A549 (cell line): Measurements from ENCODE around the gene IGIP. TPM values are rescaled to one million over a fixed set of nuclear protein-coding genes. Genes with fewer than 3 reads are reported as not detected.

Experiments used
- ATAC-seq, 2 experiments: fragments of 200-7000 bp in 1 of 2; fragments of >200 bp in 1 of 2; cut with Nextera tagmentation in 1 of 2; cut with Tn5 transposase in 1 of 2; 3 replicates each; pipeline versions ENCODE4 v1.8.0 to v1.9.1; 2018 to 2020; ENCODE audit warnings: mild to moderate bottlenecking in 1 of 2, moderate library complexity in 1 of 2
- CTCF ChIA-PET: fragments of 300-600 bp; sonication (Branson Sonifier 250); formaldehyde crosslinking; extraction: SDS; loops from one replicate; lab custom pipeline; 2021; ENCODE audit warnings: antibody characterized with exemption, inconsistent platforms; lab: Yijun Ruan, JAX
- POLR2A ChIA-PET: fragments of 350-600 bp; formaldehyde crosslinking; extraction: SDS; loops from one replicate; lab custom pipeline; 2021; ENCODE audit warnings: antibody characterized with exemption, inconsistent platforms; lab: Yijun Ruan, JAX
- DNase-seq, 2 experiments: peaks; one replicate each; pipeline versions ENCODE4 v3.0.0 to v3.0.0-alpha.2; 2011 to 2016; ENCODE audit warnings: low read depth in 1 of 2, low spot score in 1 of 2
- FAIRE-seq: peaks from 2 replicates; lab custom pipeline; 2011; peaks lifted over from hg19 to GRCh38; lab: Jason Lieb, UNC
- H3K27ac ChIP-seq, 2 experiments: fragments of >200 bp; sonication (Bioruptor Twin); formaldehyde crosslinking; 3 replicates each; pipeline ENCODE4 v1.5.1; 2016 to 2017
- H3K4me1 ChIP-seq: fragments of >200 bp; sonication (Bioruptor Twin); formaldehyde crosslinking; 3 replicates; pipeline ENCODE4 v1.6.1; 2016
- H3K4me2 ChIP-seq: fragments of >200 bp; sonication (Bioruptor Twin); formaldehyde crosslinking; 3 replicates; pipeline ENCODE4 v1.6.1; 2016
- H3K4me3 ChIP-seq: fragments of >200 bp; sonication (Bioruptor Twin); formaldehyde crosslinking; 3 replicates; pipeline ENCODE4 v1.5.1; 2016
- H3K9me3 ChIP-seq: fragments of >200 bp; sonication (Bioruptor Twin); formaldehyde crosslinking; 3 replicates; pipeline ENCODE4 v1.6.1; 2016
- CEBPB ChIP-seq, 2 experiments: fragments of >200 bp in 1 of 2; sonication (Bioruptor Twin) in 1 of 2; formaldehyde crosslinking in 1 of 2; IDR thresholded peaks; 2 replicates each; pipeline ENCODE4 v1.6.1; 2012 to 2016
- EHMT2 ChIP-seq: fragments of 200-600 bp; sonication (generic); IDR thresholded peaks from 2 replicates; pipeline ENCODE4 v1.6.1; 2016; ENCODE audit warnings: antibody characterized with exemption, low read depth, mild to moderate bottlenecking, moderate library complexity
- EP300 ChIP-seq, 2 experiments: fragments of >200 bp; sonication (Bioruptor Twin); formaldehyde crosslinking; IDR thresholded peaks; 2 replicates in 1 of 2; 3 replicates in 1 of 2; pipeline ENCODE4 v1.6.1; 2016 to 2017
- ESRRA ChIP-seq: fragments of 150-350 bp; IDR thresholded peaks from 2 replicates; pipeline ENCODE4 v1.6.1; 2014; ENCODE audit warnings: mild to moderate bottlenecking, low read length, borderline replicate concordance
- FOSL2 ChIP-seq, 2 experiments: fragments of 450-650 bp in 1 of 2; fragments of >200 bp in 1 of 2; sonication (Bioruptor Twin) in 1 of 2; formaldehyde crosslinking; IDR thresholded peaks; 2 replicates each; pipeline versions ENCODE4 v1.5.0 to v1.6.1; 2016 to 2020; ENCODE audit warnings: mild to moderate bottlenecking in 1 of 2, moderate library complexity in 1 of 2
- GATA3 ChIP-seq: IDR thresholded peaks from 2 replicates; pipeline ENCODE4 v1.6.1; 2012; ENCODE audit warnings: borderline replicate concordance
- KDM5A ChIP-seq: fragments of 200-600 bp; sonication (generic); IDR thresholded peaks from 2 replicates; pipeline ENCODE4 v1.6.1; 2016; ENCODE audit warnings: antibody characterized with exemption, mild to moderate bottlenecking
- MAFK ChIP-seq: fragments of 450-650 bp; IDR thresholded peaks from 2 replicates; pipeline ENCODE4 v1.6.1; 2014; ENCODE audit not compliant: partially characterized antibody
- MAZ ChIP-seq: fragments of 150-350 bp; IDR thresholded peaks from 2 replicates; pipeline ENCODE4 v1.6.1; 2014; ENCODE audit warnings: antibody characterized with exemption, low read depth, low read length, borderline replicate concordance
- MYC ChIP-seq: IDR thresholded peaks from 2 replicates; pipeline ENCODE4 v1.6.1; 2012; ENCODE audit warnings: mild to moderate bottlenecking, inconsistent platforms, low read length, improper control_type of control experiment, borderline replicate concordance
- NFE2L2 ChIP-seq: fragments of 150-350 bp; conservative IDR thresholded peaks from 2 replicates; pipeline ENCODE4 v1.6.1; 2014; ENCODE audit warnings: low read length
- POLR2A ChIP-seq: IDR thresholded peaks from 2 replicates; pipeline ENCODE4 v1.6.1; 2012; ENCODE audit warnings: mild to moderate bottlenecking, low read length
- RAD21 ChIP-seq, 2 experiments: fragments of >200 bp in 1 of 2; sonication (Bioruptor Twin) in 1 of 2; formaldehyde crosslinking in 1 of 2; IDR thresholded peaks in 1 of 2; conservative IDR thresholded peaks in 1 of 2; 2 replicates in 1 of 2; 3 replicates in 1 of 2; pipeline ENCODE4 v1.6.1; 2012 to 2018; ENCODE audit warnings: inconsistent platforms in 1 of 2
- RARB ChIP-seq: fragments of 250-450 bp; sonication (Bioruptor Pico); IDR thresholded peaks from 2 replicates; pipeline ENCODE4 v1.8.0; 2021; ENCODE audit warnings: mild to moderate bottlenecking, moderate library complexity
- RFX5 ChIP-seq: fragments of 450-650 bp; IDR thresholded peaks from 2 replicates; pipeline ENCODE4 v1.7.1; 2014; ENCODE audit warnings: antibody characterized with exemption, mild to moderate bottlenecking, moderate library complexity
- RNF2 ChIP-seq: fragments of 200-600 bp; sonication (generic); IDR thresholded peaks from 2 replicates; pipeline ENCODE4 v1.6.1; 2016; ENCODE audit warnings: low read depth, mild to moderate bottlenecking, antibody characterized with exemption, moderate library complexity, borderline replicate concordance
- SREBF2 ChIP-seq: fragments of 450-650 bp; IDR thresholded peaks from 2 replicates; pipeline ENCODE4 v1.6.1; 2014; ENCODE audit warnings: mild to moderate bottlenecking, moderate library complexity
- TFCP2L1 ChIP-seq: fragments of 250-450 bp; sonication (Bioruptor Pico); IDR thresholded peaks from 2 replicates; pipeline ENCODE4 v1.5.0; 2021; ENCODE audit warnings: mild to moderate bottlenecking
- TP53 ChIP-seq: fragments of 250-450 bp; sonication (Bioruptor Pico); IDR thresholded peaks from 2 replicates; pipeline ENCODE4 v1.5.0; 2021; ENCODE audit warnings: mild to moderate bottlenecking, moderate library complexity
- ZFP36 ChIP-seq: fragments of 450-650 bp; IDR thresholded peaks from 2 replicates; pipeline ENCODE4 v1.6.1; 2014; ENCODE audit warnings: borderline replicate concordance; ENCODE audit not compliant: partially characterized antibody
- WGBS: methylation state at CpG from one replicate; pipeline ENCODE4 v1.1.6; 2017; ENCODE audit errors: missing lambda C conversion rate; 5-methylcytosine and 5-hydroxymethylcytosine counted together
- polyA plus RNA-seq, 4 experiments: library from polyadenylated mRNA; depleted of rRNA in 3 of 4; stranded (reverse); fragments of >200 nt; fragmentation: RNase III in 1 of 4; extraction: RNeasy Plus Mini Kit Qiagen cat#74134 plus additional on column Dnase treatment in 1 of 4; gene quantifications; 2 replicates in 3 of 4; 3 replicates in 1 of 4; pipeline ENCODE4 v1.2.3, GENCODE V29; 2011 to 2017
- TF ChIP-seq, protein P1 (sequence below): fragments of 200-600 bp; sonication (generic); IDR thresholded peaks from 2 replicates; pipeline ENCODE4 v1.6.1; 2016; ENCODE audit warnings: antibody characterized with exemption, mild to moderate bottlenecking, moderate library complexity
- TF ChIP-seq, protein P2 (sequence below): fragments of 450-650 bp; IDR thresholded peaks from 2 replicates; pipeline ENCODE4 v1.6.1; 2014; ENCODE audit warnings: antibody characterized with exemption
- TF ChIP-seq, protein P3 (sequence below): fragments of >200 bp; sonication (Bioruptor Twin); formaldehyde crosslinking; IDR thresholded peaks from 2 replicates; pipeline ENCODE4 v1.6.1; 2016
- TF ChIP-seq, protein P4 (sequence below): IDR thresholded peaks from 2 replicates; pipeline ENCODE4 v1.6.1; 2012; ENCODE audit warnings: low read depth, borderline replicate concordance
- TF ChIP-seq, protein P5 (sequence below): fragments of 150-350 bp; IDR thresholded peaks from 2 replicates; pipeline ENCODE4 v1.6.1; 2014; ENCODE audit warnings: low read depth, mild to moderate bottlenecking, low read length
- TF ChIP-seq, protein P6 (sequence below): fragments of 250-450 bp; sonication (Bioruptor Pico); IDR thresholded peaks from 2 replicates; pipeline ENCODE4 v1.5.0; 2021; ENCODE audit warnings: mild to moderate bottlenecking, moderate library complexity, borderline replicate concordance

Gene IGIP
- polyA plus RNA-seq, 2 of the 4 experiments (the other 2 are of a cell fraction), result 0.81 to 1.6 TPM

DNA sequence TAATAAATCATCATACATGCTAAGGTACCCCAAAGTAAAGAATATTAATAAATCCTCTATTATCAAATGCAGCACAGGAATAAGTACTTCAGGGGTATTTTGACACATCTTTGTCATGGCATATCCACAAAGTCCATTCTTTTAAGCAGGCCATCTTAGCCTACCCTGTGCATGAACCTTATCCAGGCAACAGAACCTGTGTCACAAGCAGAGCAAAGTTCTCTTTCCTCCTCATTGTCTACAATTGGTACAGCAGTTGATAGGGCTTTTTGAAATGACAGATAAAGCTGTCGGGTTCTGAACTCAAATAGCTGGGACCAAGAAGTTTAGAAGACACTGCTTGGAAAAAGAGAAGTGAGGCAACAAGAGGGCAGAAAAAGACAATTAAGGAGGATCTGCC lies 42.6 kb upstream of the IGIP start:
- CTCF ChIA-PET, result interaction anchor here (0.7 to 1.2 kb wide), 3 partner anchors 9 to 63 kb away, joined by 3 to 6 read pairs (median 3); no protein-coding TSS in a partner anchor

DNA sequence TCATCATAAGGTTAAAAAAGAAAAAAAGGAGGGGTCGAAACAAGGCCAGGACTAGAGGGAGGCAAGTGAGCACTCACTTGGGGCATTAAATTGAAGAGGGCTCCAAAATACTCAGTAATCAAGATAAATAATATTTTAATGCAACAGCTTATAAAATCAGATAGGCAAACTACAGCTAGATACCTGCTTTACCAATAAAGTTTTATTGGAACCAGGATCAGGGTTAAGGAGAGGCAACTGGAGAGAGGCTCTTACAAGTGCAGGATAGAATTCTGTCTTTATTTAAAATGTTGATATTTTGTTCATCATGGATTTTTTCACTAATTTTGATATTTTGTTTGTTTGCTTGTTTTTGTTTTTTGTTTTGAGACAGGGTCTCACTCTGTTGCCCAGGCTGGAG lies 42.1 kb upstream of the IGIP start:
- FAIRE-seq (no peak), DNase-seq (no peak), ATAC-seq (no peak)
- Histone ChIP-seq H3K4me3 (no peak overlapping the region), H3K4me1 (no peaks in the 10 kb centered on the region), H3K27ac (no peak overlapping the region), H3K9me3 (no peaks in the 10 kb centered on the region), H3K4me2 (no peak overlapping the region)
- ChIA-PET POLR2A (no interaction called here), CTCF (interaction anchor here (0.7 to 2.0 kb wide), 4 partner anchors 10 to 62 kb away, joined by 3 to 6 read pairs (median 4); no protein-coding TSS in a partner anchor)
- WGBS, result 10% methylated on average over 1 of the region's 1 CpG
- TF ChIP-seq RFX5, result no peak
- TF ChIP-seq KDM5A, result no peak
- TF ChIP-seq SREBF2, result no peak
- TF ChIP-seq NFE2L2, result no peak
- no peak for TF ChIP-seq TP53 (CRISPR knock-in tag)
- TF ChIP-seq, all 56 proteins: peak for 0

More for the DNA sequence above, 42.6 kb upstream of the IGIP start:
- no peaks in the 10 kb centered on the region for H3K9me3 ChIP-seq
- H3K4me1 ChIP-seq, result no peaks in the 10 kb centered on the region
- DNase-seq (no peak), FAIRE-seq (no peak), ATAC-seq (no peak; a peak in 1 of 6 replicates)
- no peak overlapping the region for H3K4me3 ChIP-seq
- H3K4me2 ChIP-seq, result no peak overlapping the region
- 0% methylated on average over 1 of the region's 1 CpG for WGBS
- no peak for TF ChIP-seq POLR2A
- TF ChIP-seq, protein P1, sequence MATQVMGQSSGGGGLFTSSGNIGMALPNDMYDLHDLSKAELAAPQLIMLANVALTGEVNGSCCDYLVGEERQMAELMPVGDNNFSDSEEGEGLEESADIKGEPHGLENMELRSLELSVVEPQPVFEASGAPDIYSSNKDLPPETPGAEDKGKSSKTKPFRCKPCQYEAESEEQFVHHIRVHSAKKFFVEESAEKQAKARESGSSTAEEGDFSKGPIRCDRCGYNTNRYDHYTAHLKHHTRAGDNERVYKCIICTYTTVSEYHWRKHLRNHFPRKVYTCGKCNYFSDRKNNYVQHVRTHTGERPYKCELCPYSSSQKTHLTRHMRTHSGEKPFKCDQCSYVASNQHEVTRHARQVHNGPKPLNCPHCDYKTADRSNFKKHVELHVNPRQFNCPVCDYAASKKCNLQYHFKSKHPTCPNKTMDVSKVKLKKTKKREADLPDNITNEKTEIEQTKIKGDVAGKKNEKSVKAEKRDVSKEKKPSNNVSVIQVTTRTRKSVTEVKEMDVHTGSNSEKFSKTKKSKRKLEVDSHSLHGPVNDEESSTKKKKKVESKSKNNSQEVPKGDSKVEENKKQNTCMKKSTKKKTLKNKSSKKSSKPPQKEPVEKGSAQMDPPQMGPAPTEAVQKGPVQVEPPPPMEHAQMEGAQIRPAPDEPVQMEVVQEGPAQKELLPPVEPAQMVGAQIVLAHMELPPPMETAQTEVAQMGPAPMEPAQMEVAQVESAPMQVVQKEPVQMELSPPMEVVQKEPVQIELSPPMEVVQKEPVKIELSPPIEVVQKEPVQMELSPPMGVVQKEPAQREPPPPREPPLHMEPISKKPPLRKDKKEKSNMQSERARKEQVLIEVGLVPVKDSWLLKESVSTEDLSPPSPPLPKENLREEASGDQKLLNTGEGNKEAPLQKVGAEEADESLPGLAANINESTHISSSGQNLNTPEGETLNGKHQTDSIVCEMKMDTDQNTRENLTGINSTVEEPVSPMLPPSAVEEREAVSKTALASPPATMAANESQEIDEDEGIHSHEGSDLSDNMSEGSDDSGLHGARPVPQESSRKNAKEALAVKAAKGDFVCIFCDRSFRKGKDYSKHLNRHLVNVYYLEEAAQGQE, result no peak
- TF ChIP-seq MAFK, result no peak
- TF ChIP-seq ZFP36, result no peak
- TF ChIP-seq EP300 (IDR thresholded peaks at IDR 0.05), result no peak
- TF ChIP-seq, protein P2, sequence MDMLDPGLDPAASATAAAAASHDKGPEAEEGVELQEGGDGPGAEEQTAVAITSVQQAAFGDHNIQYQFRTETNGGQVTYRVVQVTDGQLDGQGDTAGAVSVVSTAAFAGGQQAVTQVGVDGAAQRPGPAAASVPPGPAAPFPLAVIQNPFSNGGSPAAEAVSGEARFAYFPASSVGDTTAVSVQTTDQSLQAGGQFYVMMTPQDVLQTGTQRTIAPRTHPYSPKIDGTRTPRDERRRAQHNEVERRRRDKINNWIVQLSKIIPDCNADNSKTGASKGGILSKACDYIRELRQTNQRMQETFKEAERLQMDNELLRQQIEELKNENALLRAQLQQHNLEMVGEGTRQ, result no peak
- TF ChIP-seq TFCP2L1 (CRISPR knock-in tag), result no peak
- no peak for TF ChIP-seq CEBPB (IDR thresholded peaks at IDR 0.05)
- TF ChIP-seq FOSL2 (IDR thresholded peaks at IDR 0.05), result no peak
- no peak for TF ChIP-seq FOSL2 (CRISPR knock-in tag; IDR thresholded peaks at IDR 0.05)
- no peak for TF ChIP-seq RARB (CRISPR knock-in tag)
- no peak for TF ChIP-seq MAZ
- no peak for TF ChIP-seq RNF2
- no peak overlapping the region for H3K27ac ChIP-seq
- POLR2A ChIA-PET, result no interaction called here

DNA sequence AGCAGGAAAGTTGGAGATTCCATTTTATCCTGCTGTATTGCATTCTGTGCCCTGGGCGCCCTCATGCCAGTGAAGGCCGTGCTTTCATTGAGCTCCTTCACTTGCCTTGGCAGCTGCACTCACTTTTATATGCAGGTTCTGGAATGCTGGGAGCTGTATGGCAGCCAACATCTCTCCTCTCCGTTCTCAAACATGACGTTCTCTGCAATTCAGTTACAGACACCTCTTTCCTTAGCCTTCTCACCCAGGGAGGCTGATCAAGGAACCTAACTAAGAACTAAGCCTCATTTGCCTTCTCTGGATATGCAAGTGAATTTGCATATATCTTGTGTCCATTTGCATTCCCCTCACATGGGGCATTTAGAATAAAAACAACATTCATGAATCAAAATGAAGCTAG lies 41.2 kb upstream of the IGIP start:
- FAIRE-seq (no peak), DNase-seq (no peak), ATAC-seq (no peak)
- no peak overlapping the region for H3K4me2 ChIP-seq
- H3K4me3 ChIP-seq, result no peak overlapping the region
- H3K27ac ChIP-seq, result no peak overlapping the region
- 24% methylated on average over 4 of the region's 4 CpGs for WGBS
- no peaks in the 10 kb centered on the region for H3K4me1 ChIP-seq
- POLR2A ChIA-PET, result no interaction called here
- peaks cover 7% of the 10 kb centered on the region; the same call in 2 of the 3 replicates for H3K9me3 ChIP-seq
- CTCF ChIA-PET, result interaction anchor here (0.7 to 2.3 kb wide), 6 partner anchors 10 to 72 kb away, joined by 3 to 7 read pairs (median 4); no protein-coding TSS in a partner anchor
- TF ChIP-seq MYC, result no peak
- TF ChIP-seq, protein P3, sequence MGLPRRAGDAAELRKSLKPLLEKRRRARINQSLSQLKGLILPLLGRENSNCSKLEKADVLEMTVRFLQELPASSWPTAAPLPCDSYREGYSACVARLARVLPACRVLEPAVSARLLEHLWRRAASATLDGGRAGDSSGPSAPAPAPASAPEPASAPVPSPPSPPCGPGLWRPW, result no peak
- TF ChIP-seq FOSL2 (IDR thresholded peaks at IDR 0.05), result no peak
- no peak for TF ChIP-seq FOSL2 (CRISPR knock-in tag; IDR thresholded peaks at IDR 0.05)
- TF ChIP-seq, protein P4, sequence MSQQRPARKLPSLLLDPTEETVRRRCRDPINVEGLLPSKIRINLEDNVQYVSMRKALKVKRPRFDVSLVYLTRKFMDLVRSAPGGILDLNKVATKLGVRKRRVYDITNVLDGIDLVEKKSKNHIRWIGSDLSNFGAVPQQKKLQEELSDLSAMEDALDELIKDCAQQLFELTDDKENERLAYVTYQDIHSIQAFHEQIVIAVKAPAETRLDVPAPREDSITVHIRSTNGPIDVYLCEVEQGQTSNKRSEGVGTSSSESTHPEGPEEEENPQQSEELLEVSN, result no peak
- TF ChIP-seq, protein P5, sequence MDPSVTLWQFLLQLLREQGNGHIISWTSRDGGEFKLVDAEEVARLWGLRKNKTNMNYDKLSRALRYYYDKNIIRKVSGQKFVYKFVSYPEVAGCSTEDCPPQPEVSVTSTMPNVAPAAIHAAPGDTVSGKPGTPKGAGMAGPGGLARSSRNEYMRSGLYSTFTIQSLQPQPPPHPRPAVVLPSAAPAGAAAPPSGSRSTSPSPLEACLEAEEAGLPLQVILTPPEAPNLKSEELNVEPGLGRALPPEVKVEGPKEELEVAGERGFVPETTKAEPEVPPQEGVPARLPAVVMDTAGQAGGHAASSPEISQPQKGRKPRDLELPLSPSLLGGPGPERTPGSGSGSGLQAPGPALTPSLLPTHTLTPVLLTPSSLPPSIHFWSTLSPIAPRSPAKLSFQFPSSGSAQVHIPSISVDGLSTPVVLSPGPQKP, result no peak
- TF ChIP-seq, protein P6, sequence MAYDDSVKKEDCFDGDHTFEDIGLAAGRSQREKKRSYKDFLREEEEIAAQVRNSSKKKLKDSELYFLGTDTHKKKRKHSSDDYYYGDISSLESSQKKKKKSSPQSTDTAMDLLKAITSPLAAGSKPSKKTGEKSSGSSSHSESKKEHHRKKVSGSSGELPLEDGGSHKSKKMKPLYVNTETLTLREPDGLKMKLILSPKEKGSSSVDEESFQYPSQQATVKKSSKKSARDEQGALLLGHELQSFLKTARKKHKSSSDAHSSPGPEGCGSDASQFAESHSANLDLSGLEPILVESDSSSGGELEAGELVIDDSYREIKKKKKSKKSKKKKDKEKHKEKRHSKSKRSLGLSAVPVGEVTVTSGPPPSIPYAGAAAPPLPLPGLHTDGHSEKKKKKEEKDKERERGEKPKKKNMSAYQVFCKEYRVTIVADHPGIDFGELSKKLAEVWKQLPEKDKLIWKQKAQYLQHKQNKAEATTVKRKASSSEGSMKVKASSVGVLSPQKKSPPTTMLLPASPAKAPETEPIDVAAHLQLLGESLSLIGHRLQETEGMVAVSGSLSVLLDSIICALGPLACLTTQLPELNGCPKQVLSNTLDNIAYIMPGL (CRISPR knock-in tag), result no peak
- TF ChIP-seq ZFP36, result no peak
- no peak for TF ChIP-seq TFCP2L1 (CRISPR knock-in tag)
- TF ChIP-seq RAD21 (conservative IDR thresholded peaks at IDR 0.05 in 1 of 2, IDR thresholded peaks at IDR 0.05 in 1 of 2), result no peak
- no peak for TF ChIP-seq ESRRA
- no peak for TF ChIP-seq EHMT2
- no peak for TF ChIP-seq GATA3
